DMS114 treated with DMSO at 0.1 percent for 48 hours (cell line): Measurements from ENCODE around the gene DLX4.

Experiments
- DNase-seq: peaks from one replicate; lab custom pipeline; 2025; ENCODE audit not compliant: unreplicated experiment; lab: John Stamatoyannopoulos, UW

The DLX4 gene

DNA sequence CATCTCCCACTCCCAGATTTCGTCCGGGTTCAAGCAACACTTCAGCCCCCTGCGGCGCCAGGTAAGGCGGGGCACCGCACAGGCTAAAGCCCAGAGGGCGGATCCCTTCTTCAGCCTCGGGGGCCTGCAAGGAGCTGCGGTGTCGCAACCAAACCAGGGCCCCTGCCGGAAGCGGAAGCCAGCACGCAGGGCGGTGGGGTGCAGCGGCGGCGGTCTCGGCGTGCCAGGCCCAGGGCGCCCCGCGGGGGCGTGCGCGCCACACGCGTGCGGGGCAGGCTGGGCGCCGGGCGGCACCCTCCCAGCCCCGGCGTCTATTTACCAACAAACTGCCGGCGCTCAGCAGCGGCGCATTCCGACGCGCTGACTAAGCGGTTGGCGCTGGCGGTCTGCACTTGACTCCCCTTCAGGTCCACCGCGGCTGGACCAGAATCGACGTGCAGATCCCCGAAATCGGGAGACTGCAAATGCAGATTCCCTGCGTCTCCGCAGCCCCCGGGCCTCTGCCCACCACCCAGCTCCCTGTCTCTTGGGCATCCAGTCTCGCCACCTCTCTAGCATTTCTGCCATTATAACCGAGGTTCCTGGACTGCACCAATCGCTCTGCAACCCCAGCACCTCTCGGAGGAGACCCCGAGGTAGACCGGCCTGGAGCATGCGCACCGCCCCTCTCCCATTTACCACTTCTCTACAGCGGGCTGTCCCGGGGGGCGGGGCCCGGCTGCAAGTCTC lies 421 bp upstream of the DLX4 start:
- peak; percentile 60 for DNase-seq

DNA sequence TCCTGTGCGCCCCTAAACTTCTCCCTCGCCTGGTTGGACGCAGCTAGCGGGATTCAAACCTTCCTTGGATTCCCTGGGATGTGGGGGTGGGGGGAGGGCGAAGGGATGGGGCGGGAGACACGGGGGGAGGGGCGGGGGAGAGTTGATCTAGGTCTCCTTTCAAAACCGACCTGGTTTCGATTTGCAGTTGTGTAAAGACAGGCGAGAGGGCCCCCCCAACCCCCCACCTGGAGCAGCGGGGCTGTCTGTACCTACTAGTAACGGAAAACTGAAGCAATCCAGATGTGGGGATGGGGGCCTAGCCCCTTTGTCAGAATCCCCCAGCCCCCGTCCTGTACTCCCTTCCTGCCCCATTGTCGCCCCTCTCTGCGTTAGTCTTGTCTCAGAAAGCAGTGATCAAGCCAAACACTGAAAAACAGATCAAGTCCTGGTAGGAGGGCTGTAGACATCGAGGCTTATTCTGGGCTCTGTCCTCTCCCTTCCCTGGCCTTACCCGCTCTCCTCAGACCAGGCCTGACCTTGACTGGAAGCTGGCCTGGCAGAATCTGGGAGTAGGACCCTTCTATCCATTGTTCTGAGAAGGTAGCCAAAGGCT lies 902 bp downstream of the DLX4 start:
- no peak for DNase-seq

- DNase-seq = no peak
Observed at GRCh38 chr17:49970498-49970897, 1.5 kb downstream of the DLX4 start.

DNA sequence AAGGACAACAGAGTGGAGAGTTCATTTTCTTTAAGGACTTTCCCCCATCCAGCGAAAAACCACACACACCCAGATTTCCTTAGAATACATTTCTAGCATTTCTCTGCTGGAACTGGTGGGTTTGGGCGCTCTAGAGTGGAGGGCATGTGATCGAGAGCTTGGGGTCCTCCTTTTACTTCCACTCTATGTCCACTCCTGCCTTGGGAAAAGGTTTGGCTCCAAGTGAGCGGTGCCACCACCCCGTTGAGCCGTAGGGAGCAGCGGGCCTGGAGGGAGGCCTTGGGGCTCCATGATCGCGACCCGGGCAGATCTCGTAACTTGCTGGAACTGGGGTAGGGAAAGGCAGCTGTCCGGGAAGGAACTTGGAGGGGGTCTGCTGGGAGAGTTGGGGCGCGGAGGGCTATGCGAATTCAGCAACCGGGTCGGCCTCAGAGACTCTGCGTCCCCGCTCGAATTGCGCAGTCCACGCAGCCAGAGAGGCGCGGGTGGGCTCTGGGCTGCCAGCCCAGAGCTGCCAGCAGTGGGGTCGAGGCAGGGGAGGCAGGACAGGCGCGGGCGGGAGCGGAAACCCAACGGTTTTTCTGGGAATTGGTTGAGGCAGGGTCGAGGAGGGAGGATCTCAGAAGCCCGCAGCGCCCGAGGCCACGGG lies 2.3 kb downstream of the DLX4 start:
- DNase-seq = no peak

GRCh38 chr17:49971848-49972485 lies 3.0 kb downstream of the DLX4 start:
- DNase-seq = no peak

GRCh38 chr17:49972486-49973270 lies 3.7 kb downstream of the DLX4 start:
- DNase-seq = no peak

GRCh38 chr17:49973271-49973615 lies 4.3 kb downstream of the DLX4 start:
- no peak for DNase-seq

- DNase-seq = no peak
Observed at GRCh38 chr17:49975531-49975930, 6.5 kb downstream of the DLX4 start.

- DNase-seq = no peak
Observed at GRCh38 chr17:49976163-49976827, 7.3 kb downstream of the DLX4 start.

DNA sequence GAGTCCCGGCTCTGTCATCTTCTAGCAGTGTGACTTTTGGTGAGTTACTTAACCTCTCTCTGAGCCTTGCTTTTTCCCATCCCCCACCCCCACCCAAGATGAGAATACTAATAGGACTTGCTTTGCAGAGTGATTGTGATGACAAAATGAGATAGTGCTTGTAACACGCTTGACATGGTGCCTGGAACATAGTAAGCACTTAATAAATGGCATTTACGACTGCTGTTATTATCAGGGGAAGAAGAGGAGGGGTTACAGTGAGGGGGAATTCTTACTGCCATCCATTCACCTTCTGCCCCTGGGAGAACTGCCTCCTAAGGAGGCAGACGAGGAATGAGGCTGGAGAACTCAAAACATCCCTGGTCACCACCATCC lies 7.8 kb downstream of the DLX4 start:
- DNase-seq = no peak

DNA sequence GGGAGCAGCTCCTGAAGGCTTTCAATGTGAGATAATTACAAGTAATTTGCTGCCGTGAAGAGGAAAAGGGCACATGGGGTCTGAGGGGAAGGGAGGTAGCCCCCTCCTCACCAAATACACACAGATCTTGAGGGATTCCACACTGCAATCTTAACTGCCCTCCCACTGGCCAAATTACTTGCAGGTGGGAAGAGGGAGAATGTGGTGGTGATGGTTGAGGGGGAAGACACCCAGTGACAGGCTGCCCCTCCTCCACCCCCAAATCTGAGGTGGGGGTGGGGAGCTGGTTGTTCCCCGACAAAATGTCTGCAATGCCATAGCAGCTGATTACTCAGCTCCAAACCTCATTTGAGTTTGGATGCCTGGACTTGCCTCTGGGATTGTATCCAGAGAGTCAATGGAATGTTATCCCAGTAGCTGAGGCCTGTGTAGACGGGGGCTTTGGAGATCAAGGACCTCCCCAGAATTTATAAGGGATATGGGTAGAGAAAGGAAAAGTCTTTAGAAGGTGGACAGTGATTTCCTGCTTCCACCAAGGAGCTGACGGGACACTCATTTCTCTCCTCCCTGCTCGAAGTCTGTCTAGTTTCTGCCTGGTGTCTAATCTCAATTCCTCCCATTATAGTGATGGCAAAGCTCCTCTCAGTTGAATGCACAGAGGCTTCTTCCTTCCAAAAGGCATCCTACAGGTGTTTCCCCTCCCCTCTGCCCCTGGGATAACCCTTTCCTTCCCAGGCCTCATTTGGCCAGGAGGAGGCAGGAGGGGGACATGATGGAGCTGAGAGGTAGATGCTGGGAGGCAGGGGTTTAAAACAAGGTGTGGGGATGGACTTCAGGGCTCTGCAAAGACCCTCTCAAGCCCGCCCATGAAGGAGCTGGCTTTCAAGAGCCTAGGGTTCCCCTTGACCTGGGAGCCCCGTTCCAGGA lies 8.7 kb downstream of the DLX4 start:
- DNase-seq = no peak

DNA sequence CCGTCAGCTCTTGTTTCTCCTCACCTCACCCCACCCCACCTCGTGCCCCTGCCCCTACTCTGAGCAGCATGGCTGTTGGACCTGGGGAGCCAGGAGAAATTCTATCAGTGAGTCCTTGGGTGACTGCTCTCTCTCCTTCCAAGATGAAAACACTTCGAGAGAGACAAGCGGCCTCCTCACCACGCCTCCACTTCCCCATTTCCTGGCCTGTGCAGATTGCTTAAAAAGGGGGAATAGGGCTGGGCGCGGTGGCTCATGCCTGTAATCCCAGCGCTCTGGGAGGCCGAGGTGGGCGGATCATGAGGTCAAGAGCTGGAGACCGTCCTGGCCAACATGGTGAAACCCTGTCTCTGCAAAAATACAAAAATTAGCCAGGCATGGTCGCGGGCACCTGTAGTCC lies 9.5 kb downstream of the DLX4 start:
- DNase-seq = no peak

DNA sequence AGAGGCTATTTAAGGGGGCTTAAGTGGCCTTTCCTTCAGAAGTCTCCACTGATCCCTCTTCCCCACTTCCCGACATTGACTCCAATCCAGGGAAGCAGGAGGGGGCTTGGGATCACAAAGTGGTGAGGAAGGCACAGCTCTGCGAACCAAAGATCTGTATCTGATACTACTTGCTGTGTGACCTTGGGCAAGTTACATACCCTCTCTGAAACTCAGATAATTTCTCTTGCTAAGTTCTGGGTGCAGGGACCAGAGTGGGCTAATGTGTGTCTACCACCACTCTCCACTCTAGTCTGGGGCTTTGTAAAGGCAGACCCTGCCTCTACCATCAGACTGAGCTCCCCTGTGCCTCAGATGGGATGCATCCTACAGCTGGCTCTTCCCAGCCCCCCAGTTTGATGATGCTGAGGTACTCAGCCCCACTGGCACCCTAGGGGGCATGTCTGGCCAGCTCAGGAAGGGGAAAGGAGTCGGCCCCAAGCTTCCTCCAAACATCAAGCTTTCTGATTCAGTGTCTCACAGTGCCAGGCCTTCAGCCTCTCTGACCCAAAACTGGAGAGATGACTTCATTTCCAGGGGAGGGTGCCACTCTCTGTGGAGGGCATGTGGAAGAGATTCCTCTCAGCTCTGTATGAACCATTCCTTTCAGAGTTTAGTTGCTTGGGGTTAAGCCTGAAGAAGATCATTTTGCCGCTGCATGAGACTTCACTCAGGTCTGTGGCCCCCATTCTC lies 10.9 kb downstream of the DLX4 start:
- no peak for DNase-seq

- DNase-seq = no peak
Observed at GRCh38 chr17:49980703-49981197, 11.8 kb downstream of the DLX4 start.

DNA sequence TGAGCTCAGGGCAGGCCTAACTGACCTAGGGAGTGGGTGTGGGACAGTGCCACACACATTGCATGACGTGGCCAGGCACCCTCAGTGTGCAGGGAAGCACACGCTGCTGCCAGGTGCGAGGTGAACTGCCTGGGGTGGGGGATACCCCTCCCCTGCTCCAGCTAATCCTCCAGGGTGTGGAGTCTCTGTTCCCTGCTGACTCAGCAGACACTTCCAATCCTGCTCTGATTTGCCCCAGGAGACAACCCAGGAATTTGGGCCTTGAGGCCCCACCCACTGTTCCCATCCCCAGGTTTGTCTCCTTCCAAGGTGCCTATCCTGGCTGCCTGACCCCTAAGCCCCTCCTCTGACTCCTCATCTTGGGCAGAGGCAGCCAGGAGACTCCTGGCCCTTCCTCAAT lies 15.3 kb downstream of the DLX4 start:
- DNase-seq = no peak

GRCh38 chr17:49984776-49985175 lies 15.8 kb downstream of the DLX4 start:
- no peak for DNase-seq

DNA sequence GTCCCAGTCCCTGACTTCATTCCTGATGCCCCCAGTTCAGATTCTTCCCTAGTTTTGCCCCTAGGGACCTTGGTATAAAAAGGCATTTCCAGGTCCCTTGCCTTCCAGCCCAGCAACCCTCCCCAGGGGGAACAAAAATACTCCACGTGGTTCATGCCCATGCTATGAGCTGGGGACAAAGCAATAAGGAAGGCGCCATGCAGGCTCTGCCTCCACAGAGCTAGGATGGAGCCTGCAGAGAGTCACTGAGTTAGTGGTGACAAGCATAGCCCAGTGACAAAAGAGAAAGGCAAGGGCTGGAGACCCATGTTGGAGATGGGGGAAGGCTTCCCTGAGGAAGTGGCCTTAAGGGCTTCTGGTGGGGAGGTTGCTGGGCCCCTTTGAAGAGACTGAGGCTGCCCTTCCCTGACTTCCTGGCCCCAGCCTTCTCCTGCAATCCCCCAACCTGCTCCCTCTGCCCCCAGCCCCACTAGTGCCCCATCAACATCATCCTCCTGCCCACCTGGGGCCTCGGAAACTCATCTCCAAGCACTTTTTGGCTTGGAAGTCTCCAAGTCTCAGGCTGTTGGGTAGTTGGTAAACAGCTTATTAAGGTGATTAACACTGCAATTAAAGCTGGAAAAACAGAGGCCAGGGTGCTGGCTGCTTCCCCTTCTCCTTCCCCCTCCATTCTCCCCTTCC lies 16.5 kb downstream of the DLX4 start:
- no peak for DNase-seq
